SK-N-SH (cell line): ENCODE data around the gene LAP3. TPM values are rescaled to one million over a fixed set of nuclear protein-coding genes. Genes with fewer than 3 reads are reported as not detected.
A peak's percentile ranks its signal among the peaks of the same experiment; 100 is the strongest.

Experiments
- CTCF ChIA-PET: fragments of 300-600, 350-600 bp; formaldehyde crosslinking; extraction: SDS; loops from one replicate; lab custom pipeline; 2021; lab: Yijun Ruan, JAX
- POLR2A ChIA-PET: fragments of 350-600 bp; sonication (Branson Sonifier 250); formaldehyde crosslinking; extraction: SDS; loops from one replicate; lab custom pipeline; 2020; ENCODE audit warnings: antibody characterized with exemption, inconsistent platforms; lab: Yijun Ruan, JAX
- DNase-seq: peaks from one replicate; pipeline ENCODE4 v3.0.0; 2012
- H2AFZ ChIP-seq: fragments of 200-600 bp; sonication (generic); 2 replicates; pipeline ENCODE4 v1.8.1; 2016; ENCODE audit warnings: antibody characterized with exemption, mild to moderate bottlenecking, low read depth
- H3F3A ChIP-seq: fragments of 200-600 bp; sonication (generic); replicated peaks from 2 replicates; pipeline ENCODE3; 2016; ENCODE audit warnings: antibody characterized with exemption, mild to moderate bottlenecking; ENCODE audit not compliant: insufficient read depth
- H3K27ac ChIP-seq, 2 experiments: fragments of 200-500 bp in 1 of 2; fragments of 200-600 bp in 1 of 2; sonication (Bioruptor generic) in 1 of 2; sonication (generic), shearing (Covaris generic) in 1 of 2; 2 replicates each; pipeline versions ENCODE4 v1.5.1 to v1.6.1; 2014 to 2016; ENCODE audit warnings: low read depth in 2 of 2, inconsistent platforms in 1 of 2, low read length in 1 of 2, mild to moderate bottlenecking in 1 of 2, mixed read lengths in 1 of 2
- H3K27me3 ChIP-seq: fragments of 200-600 bp; sonication (generic), shearing (Covaris generic); 2 replicates; pipeline ENCODE4 v1.6.1; 2016; ENCODE audit warnings: mixed run types; ENCODE audit not compliant: insufficient read depth
- H3K36me3 ChIP-seq, 2 experiments: fragments of 200-500 bp in 1 of 2; fragments of 200-600 bp in 1 of 2; sonication (Bioruptor generic) in 1 of 2; sonication (generic) in 1 of 2; replicated peaks in 1 of 2; 2 replicates each; pipeline versions ENCODE3 to v1.5.1; 2014 to 2016; ENCODE audit warnings: low read length in 1 of 2, mild to moderate bottlenecking in 1 of 2; ENCODE audit not compliant: insufficient read depth in 2 of 2, control insufficient read depth in 1 of 2
- H3K4me1 ChIP-seq, 2 experiments: fragments of 200-500 bp in 1 of 2; fragments of 200-600 bp in 1 of 2; sonication (Bioruptor generic) in 1 of 2; sonication (generic), shearing (Covaris generic) in 1 of 2; 2 replicates each; pipeline versions ENCODE4 v1.5.1 to v1.6.1; 2014 to 2016; ENCODE audit warnings: low read depth in 1 of 2, low read length in 1 of 2, mixed run types in 1 of 2; ENCODE audit not compliant: insufficient read depth in 2 of 2, control insufficient read depth in 1 of 2
- H3K4me2 ChIP-seq: fragments of 200-600 bp; sonication (generic), shearing (Covaris generic); 2 replicates; pipeline ENCODE4 v1.6.1; 2017; ENCODE audit warnings: mixed run types
- H3K4me3 ChIP-seq, 2 experiments: fragments of 200-500 bp in 1 of 2; fragments of 200-600 bp in 1 of 2; sonication (Bioruptor generic) in 1 of 2; sonication (generic), shearing (Covaris generic) in 1 of 2; 2 replicates each; pipeline versions ENCODE4 v1.5.1 to v1.8.1; 2014 to 2016; ENCODE audit warnings: low read depth in 2 of 2, inconsistent platforms in 1 of 2, low read length in 1 of 2, mild to moderate bottlenecking in 1 of 2, mixed read lengths in 1 of 2, moderate library complexity in 1 of 2
- H3K79me2 ChIP-seq: fragments of 200-600 bp; sonication (generic); 2 replicates; pipeline ENCODE4 v1.8.1; 2017; ENCODE audit warnings: mild to moderate bottlenecking; ENCODE audit not compliant: insufficient read depth
- H3K9ac ChIP-seq: fragments of 200-600 bp; sonication (generic); 2 replicates; pipeline ENCODE4 v1.6.1; 2017; ENCODE audit warnings: mixed run types
- H3K9me2 ChIP-seq: fragments of 200-600 bp; sonication (generic); 2 replicates; pipeline ENCODE4 v1.6.1; 2017; ENCODE audit warnings: mixed run types
- H3K9me3 ChIP-seq: fragments of 200-600 bp; sonication (generic); 2 replicates; pipeline ENCODE4 v1.6.1; 2017; ENCODE audit warnings: mixed run types, mild to moderate bottlenecking, moderate library complexity
- H4K20me1 ChIP-seq: fragments of 200-600 bp; sonication (generic); 2 replicates; pipeline ENCODE4 v1.6.1; 2017; ENCODE audit warnings: mild to moderate bottlenecking, mixed run types; ENCODE audit not compliant: insufficient read depth
- CTCF ChIP-seq: fragments of 200-600 bp; sonication (generic); IDR thresholded peaks from 2 replicates; pipeline ENCODE4 v1.6.1; 2017; ENCODE audit warnings: antibody characterized with exemption, mild to moderate bottlenecking, moderate library complexity
- EP300 ChIP-seq, 2 experiments: IDR thresholded peaks; 2 replicates each; pipeline versions ENCODE4 v1.4.0 to v1.6.1; 2012; ENCODE audit warnings: borderline replicate concordance in 1 of 2, low read depth in 1 of 2, low read length in 1 of 2
- FOXJ3 ChIP-seq: sonication (generic); formaldehyde crosslinking; IDR thresholded peaks from 2 replicates; pipeline ENCODE4 v1.5.1; 2020; ENCODE audit warnings: mild to moderate bottlenecking, missing genetic modification reagents
- FOXM1 ChIP-seq: IDR thresholded peaks from 2 replicates; pipeline ENCODE4 v1.4.0; 2012; ENCODE audit warnings: low read depth, mild to moderate bottlenecking
- GABPA ChIP-seq: IDR thresholded peaks from 2 replicates; pipeline ENCODE4 v1.4.0; 2012; ENCODE audit warnings: low read depth, mild to moderate bottlenecking
- GATA2 ChIP-seq: sonication (generic); formaldehyde crosslinking; IDR thresholded peaks from 2 replicates; pipeline ENCODE4 v1.5.0; 2020; ENCODE audit warnings: mild to moderate bottlenecking, missing genetic modification reagents
- MEF2A ChIP-seq: IDR thresholded peaks from 2 replicates; pipeline ENCODE4 v1.4.0; 2012; ENCODE audit warnings: low read depth, borderline replicate concordance
- MXI1 ChIP-seq: IDR thresholded peaks from 2 replicates; pipeline ENCODE4 v1.6.1; 2012; ENCODE audit warnings: mild to moderate bottlenecking, low read depth, low read length, improper control_type of control experiment
- NFIC ChIP-seq: IDR thresholded peaks from 2 replicates; pipeline ENCODE4 v1.4.0; 2012; ENCODE audit warnings: borderline replicate concordance
- NRF1 ChIP-seq: IDR thresholded peaks from 2 replicates; pipeline ENCODE4 v1.6.1; 2012; ENCODE audit warnings: low read depth, mild to moderate bottlenecking, low read length
- SIN3A ChIP-seq: IDR thresholded peaks from 2 replicates; pipeline ENCODE4 v1.6.1; 2012; ENCODE audit warnings: low read depth, mild to moderate bottlenecking, low read length, moderate library complexity, borderline replicate concordance
- TAF1 ChIP-seq: IDR thresholded peaks from 2 replicates; pipeline ENCODE4 v1.6.1; 2012; ENCODE audit warnings: low read depth, mild to moderate bottlenecking, low read length, moderate library complexity, borderline replicate concordance
- TEAD4 ChIP-seq: IDR thresholded peaks from 2 replicates; pipeline ENCODE4 v1.4.0; 2012; ENCODE audit warnings: mild to moderate bottlenecking, borderline replicate concordance; ENCODE audit not compliant: insufficient read depth
- USF1 ChIP-seq: IDR thresholded peaks from 2 replicates; pipeline ENCODE4 v1.4.0; 2012; ENCODE audit warnings: low read depth, borderline replicate concordance
- WGBS: methylation state at CpG from one replicate; pipeline ENCODE4 v1.1.6; 2017; ENCODE audit warnings: low lambda C conversion rate; 5-methylcytosine and 5-hydroxymethylcytosine counted together
- polyA plus RNA-seq, 3 experiments: library from polyadenylated mRNA; depleted of rRNA; stranded (reverse); fragments of >200 nt; gene quantifications; 2 replicates each; pipeline ENCODE4 v1.2.3, GENCODE V29; 2012
- TF ChIP-seq, protein P1 (sequence below): IDR thresholded peaks from 2 replicates; pipeline ENCODE4 v1.4.0; 2012; ENCODE audit warnings: low read depth, borderline replicate concordance
- TF ChIP-seq, protein P2 (sequence below): IDR thresholded peaks from 2 replicates; pipeline ENCODE4 v1.4.0; 2012; ENCODE audit warnings: low read depth
- TF ChIP-seq, protein P3 (sequence below): IDR thresholded peaks from 2 replicates; pipeline ENCODE4; 2012
- TF ChIP-seq, protein P4 (sequence below): IDR thresholded peaks from 2 replicates; pipeline ENCODE4 v1.6.1; 2012; ENCODE audit warnings: mild to moderate bottlenecking, low read depth, low read length, moderate library complexity

The LAP3 gene
- polyA plus RNA-seq, 1 of the 3 experiments (the other 2 are of a cell fraction) = 53.2 TPM

GRCh38 chr4:17561195-17561909, 15.6 kb upstream of the LAP3 start (continued):
- TF ChIP-seq, protein P1, sequence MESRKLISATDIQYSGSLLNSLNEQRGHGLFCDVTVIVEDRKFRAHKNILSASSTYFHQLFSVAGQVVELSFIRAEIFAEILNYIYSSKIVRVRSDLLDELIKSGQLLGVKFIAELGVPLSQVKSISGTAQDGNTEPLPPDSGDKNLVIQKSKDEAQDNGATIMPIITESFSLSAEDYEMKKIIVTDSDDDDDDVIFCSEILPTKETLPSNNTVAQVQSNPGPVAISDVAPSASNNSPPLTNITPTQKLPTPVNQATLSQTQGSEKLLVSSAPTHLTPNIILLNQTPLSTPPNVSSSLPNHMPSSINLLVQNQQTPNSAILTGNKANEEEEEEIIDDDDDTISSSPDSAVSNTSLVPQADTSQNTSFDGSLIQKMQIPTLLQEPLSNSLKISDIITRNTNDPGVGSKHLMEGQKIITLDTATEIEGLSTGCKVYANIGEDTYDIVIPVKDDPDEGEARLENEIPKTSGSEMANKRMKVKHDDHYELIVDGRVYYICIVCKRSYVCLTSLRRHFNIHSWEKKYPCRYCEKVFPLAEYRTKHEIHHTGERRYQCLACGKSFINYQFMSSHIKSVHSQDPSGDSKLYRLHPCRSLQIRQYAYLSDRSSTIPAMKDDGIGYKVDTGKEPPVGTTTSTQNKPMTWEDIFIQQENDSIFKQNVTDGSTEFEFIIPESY = no peak
- TF ChIP-seq, protein P2, sequence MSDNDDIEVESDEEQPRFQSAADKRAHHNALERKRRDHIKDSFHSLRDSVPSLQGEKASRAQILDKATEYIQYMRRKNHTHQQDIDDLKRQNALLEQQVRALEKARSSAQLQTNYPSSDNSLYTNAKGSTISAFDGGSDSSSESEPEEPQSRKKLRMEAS = no peak
- peak in 1 of 2 experiments; percentile 60; a peak in 1 of 4 replicates for TF ChIP-seq EP300 (IDR thresholded peaks at IDR 0.05; ENCODE audit: borderline replicate concordance in 1 of 2, low read depth in 1 of 2, low read length in 1 of 2)
- TF ChIP-seq, protein P3, sequence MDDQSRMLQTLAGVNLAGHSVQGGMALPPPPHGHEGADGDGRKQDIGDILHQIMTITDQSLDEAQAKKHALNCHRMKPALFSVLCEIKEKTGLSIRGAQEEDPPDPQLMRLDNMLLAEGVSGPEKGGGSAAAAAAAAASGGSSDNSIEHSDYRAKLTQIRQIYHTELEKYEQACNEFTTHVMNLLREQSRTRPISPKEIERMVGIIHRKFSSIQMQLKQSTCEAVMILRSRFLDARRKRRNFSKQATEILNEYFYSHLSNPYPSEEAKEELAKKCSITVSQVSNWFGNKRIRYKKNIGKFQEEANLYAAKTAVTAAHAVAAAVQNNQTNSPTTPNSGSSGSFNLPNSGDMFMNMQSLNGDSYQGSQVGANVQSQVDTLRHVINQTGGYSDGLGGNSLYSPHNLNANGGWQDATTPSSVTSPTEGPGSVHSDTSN = 0 out of 2 replicates have a peak, but pooled peaks have one; percentile 8
- TF ChIP-seq FOXJ3 (CRISPR knock-in tag) = peak; percentile 33; the same call in 1 of the 2 replicates
- no peak for TF ChIP-seq SIN3A
- no peak for TF ChIP-seq FOXM1
- peak; percentile 65; the same call in 1 of the 2 replicates for TF ChIP-seq MXI1
- TF ChIP-seq, protein P4, sequence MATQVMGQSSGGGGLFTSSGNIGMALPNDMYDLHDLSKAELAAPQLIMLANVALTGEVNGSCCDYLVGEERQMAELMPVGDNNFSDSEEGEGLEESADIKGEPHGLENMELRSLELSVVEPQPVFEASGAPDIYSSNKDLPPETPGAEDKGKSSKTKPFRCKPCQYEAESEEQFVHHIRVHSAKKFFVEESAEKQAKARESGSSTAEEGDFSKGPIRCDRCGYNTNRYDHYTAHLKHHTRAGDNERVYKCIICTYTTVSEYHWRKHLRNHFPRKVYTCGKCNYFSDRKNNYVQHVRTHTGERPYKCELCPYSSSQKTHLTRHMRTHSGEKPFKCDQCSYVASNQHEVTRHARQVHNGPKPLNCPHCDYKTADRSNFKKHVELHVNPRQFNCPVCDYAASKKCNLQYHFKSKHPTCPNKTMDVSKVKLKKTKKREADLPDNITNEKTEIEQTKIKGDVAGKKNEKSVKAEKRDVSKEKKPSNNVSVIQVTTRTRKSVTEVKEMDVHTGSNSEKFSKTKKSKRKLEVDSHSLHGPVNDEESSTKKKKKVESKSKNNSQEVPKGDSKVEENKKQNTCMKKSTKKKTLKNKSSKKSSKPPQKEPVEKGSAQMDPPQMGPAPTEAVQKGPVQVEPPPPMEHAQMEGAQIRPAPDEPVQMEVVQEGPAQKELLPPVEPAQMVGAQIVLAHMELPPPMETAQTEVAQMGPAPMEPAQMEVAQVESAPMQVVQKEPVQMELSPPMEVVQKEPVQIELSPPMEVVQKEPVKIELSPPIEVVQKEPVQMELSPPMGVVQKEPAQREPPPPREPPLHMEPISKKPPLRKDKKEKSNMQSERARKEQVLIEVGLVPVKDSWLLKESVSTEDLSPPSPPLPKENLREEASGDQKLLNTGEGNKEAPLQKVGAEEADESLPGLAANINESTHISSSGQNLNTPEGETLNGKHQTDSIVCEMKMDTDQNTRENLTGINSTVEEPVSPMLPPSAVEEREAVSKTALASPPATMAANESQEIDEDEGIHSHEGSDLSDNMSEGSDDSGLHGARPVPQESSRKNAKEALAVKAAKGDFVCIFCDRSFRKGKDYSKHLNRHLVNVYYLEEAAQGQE = no peak
- no peak for TF ChIP-seq TAF1

DNA sequence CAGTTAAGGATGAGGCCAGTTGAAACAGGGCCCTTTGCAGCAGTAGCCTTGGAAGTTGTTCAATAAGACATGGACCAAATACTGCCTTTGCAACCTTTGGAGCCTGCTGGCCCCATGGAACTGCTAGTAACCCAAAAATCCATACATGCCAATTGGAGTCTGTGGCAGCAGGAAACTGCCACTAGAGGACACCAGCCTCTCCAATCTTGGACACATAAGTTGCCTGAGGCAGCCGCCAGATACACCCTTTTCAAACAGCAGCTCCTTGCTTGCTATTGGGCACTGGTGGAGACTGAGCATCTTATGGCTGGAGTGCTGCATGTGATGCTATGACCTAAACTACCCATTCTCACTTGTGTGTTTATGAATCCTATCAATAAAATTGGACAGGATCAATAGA, 14.8 kb upstream of the LAP3 start:
- POLR2A ChIA-PET = interaction anchor here (1.4 kb wide), 1 partner anchor 15 kb away, joined by 4 read pairs; the partner anchor contains the start of gene LAP3
- Histone ChIP-seq H3K9me3 (no peaks in the 10 kb centered on the region), H3K36me3 (no peaks in the 10 kb centered on the region), H4K20me1 (no peaks in the 10 kb centered on the region), H3K9ac (no peak overlapping the region)
- no peak for TF ChIP-seq USF1
- TF ChIP-seq GABPA = no peak
- TF ChIP-seq GATA2 (CRISPR knock-in tag) = no peak
- TF ChIP-seq NFIC = no peak
- TF ChIP-seq SIN3A = no peak
- no peak for TF ChIP-seq TEAD4
- no peak for TF ChIP-seq CTCF
- TF ChIP-seq NRF1 = no peak
- TF ChIP-seq MEF2A = no peak
- TF ChIP-seq, all 33 proteins: peak for 0
- peak; percentile 21 for DNase-seq
- Histone ChIP-seq H3K4me3 (no peak overlapping the region; a peak in 1 of 4 replicates), H2AFZ (no peak overlapping the region), H3K27ac (peak overlapping the region in 1 of 2 experiments; percentile 64; a peak in 2 of 4 replicates), H3K4me2 (no peak overlapping the region), H3K79me2 (no peaks in the 10 kb centered on the region), H3F3A (no peaks in the 10 kb centered on the region), H3K4me1 (peaks cover 0 to 17% of the 10 kb centered on the region in 2 experiments; a peak in 1 of 4 replicates), H3K27me3 (no peaks in the 10 kb centered on the region; the same call in 1 of the 2 replicates), H3K9me2 (no peaks in the 10 kb centered on the region)
- CTCF ChIA-PET = interaction anchor here (1.9 kb wide), 1 partner anchor 14 kb away, joined by 7 read pairs; no protein-coding TSS in a partner anchor
- WGBS = no CpG with 5 or more reads among the region's 1 CpG
